Progenitor cell of endocrine pancreas (in vitro differentiated cells): ENCODE results near the gene TMEM132A. TPM values are rescaled to one million over a fixed set of nuclear protein-coding genes. Genes with fewer than 3 reads are reported as not detected.

ENCODE experiments used
- DNase-seq: peaks from one replicate; pipeline ENCODE4 v3.0.0; 2021; ENCODE audit warnings: low spot score; ENCODE audit not compliant: unreplicated experiment
- H3K27ac Mint-ChIP-seq: 2 replicates; pipeline ENCODE4 v1.8.0; 2021; ENCODE audit warnings: mild to moderate bottlenecking, moderate library complexity, mixed read lengths
- H3K27me3 Mint-ChIP-seq: 2 replicates; pipeline ENCODE4 v1.8.0; 2021; ENCODE audit warnings: mixed read lengths
- H3K36me3 Mint-ChIP-seq: 2 replicates; pipeline ENCODE4 v1.8.0; 2022; ENCODE audit warnings: mixed read lengths; ENCODE audit not compliant: insufficient read depth
- H3K4me1 Mint-ChIP-seq: 2 replicates; pipeline ENCODE4 v1.8.0; 2021; ENCODE audit warnings: low read depth, mixed read lengths
- H3K4me3 Mint-ChIP-seq: 2 replicates; pipeline ENCODE4 v1.8.0; 2021; ENCODE audit warnings: low read depth, mild to moderate bottlenecking, moderate library complexity, mixed read lengths
- H3K9me3 Mint-ChIP-seq: 2 replicates; pipeline ENCODE4 v1.8.0; 2021; ENCODE audit warnings: low read depth, mixed read lengths
- total RNA-seq: library from RNA; stranded (reverse); gene quantifications from 2 replicates; pipeline ENCODE4 v1.2.1, GENCODE V29; 2021
- TF ChIP-seq, protein P1 (sequence below): fragments of 200-600 bp; sonication (generic); IDR thresholded peaks from one replicate; pipeline ENCODE4 v1.5.0; 2021; ENCODE audit warnings: antibody characterized with exemption, mild to moderate bottlenecking; ENCODE audit not compliant: unreplicated experiment

Gene TMEM132A
- total RNA-seq, 1 donor from 2014 or later: 292 TPM

DNA sequence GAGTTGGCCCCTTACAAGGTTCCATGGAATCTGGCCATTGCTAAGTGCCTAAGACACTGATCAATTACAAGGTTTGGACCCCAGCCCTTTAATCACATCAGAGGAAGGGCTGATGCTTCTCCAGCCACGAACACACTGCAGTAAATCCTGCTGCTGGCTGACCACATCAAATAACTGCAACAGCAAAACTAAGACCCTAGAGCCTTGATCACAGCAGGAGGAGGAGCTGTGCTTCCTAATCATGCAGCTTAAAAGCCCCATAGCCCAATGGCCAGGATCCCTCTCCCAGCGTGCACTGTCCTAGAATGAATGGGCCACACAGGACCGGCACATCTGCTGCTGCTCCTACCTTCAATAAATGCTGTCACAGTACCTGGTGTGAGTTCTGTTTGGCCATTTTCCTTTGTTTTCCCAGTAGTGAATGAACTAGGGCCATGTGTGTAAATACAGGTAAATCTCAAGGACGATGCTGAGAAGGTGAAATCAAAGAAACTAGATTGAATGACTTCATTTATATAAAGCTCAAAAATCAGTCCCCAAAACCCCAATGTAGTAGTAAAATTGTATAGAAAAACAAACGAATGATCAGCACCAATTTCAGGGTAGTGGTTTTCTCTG, 44.2 kb upstream of the TMEM132A start:
- Mint-ChIP-seq H3K4me1 (peaks cover 6% of the 10 kb centered on the region), H3K4me3 (no peak overlapping the region), H3K27me3 (no peaks in the 10 kb centered on the region), H3K9me3 (no peaks in the 10 kb centered on the region), H3K27ac (no peak overlapping the region), H3K36me3 (peaks cover 7% of the 10 kb centered on the region)
- TF ChIP-seq, protein P1, sequence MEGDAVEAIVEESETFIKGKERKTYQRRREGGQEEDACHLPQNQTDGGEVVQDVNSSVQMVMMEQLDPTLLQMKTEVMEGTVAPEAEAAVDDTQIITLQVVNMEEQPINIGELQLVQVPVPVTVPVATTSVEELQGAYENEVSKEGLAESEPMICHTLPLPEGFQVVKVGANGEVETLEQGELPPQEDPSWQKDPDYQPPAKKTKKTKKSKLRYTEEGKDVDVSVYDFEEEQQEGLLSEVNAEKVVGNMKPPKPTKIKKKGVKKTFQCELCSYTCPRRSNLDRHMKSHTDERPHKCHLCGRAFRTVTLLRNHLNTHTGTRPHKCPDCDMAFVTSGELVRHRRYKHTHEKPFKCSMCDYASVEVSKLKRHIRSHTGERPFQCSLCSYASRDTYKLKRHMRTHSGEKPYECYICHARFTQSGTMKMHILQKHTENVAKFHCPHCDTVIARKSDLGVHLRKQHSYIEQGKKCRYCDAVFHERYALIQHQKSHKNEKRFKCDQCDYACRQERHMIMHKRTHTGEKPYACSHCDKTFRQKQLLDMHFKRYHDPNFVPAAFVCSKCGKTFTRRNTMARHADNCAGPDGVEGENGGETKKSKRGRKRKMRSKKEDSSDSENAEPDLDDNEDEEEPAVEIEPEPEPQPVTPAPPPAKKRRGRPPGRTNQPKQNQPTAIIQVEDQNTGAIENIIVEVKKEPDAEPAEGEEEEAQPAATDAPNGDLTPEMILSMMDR: no peak
- DNase-seq: no peak

DNA sequence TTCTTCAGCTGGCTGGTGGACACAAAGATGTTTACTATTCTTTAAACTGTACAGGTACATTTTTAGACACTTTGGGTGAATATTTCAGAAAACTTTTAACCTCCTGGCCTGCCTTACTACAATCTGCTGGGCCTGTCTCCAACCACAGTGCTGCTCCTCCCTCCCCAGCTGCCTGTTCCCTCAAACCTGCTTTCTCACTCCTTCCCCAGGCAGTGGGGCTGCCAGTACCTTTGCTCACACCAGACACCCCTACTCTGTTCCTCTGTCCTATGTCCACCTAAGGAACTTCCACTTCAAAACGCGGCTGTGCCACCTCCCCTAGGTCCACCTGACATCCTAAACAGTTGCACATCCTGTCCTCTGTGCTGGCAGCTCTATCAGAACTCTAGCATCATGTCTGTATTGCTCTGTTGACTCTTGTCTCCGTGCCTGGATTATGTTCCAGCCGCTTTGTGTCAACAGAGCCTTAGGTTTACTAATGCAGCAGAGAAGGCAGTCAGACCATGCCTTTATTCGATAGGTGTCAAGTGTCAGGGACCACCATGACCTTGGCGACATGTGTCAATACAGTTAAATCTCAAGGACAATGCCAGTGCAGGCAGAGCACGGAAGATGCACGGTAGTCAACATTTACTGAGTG, 43.5 kb upstream of the TMEM132A start:
- DNase-seq: no peak
- no peak overlapping the region for H3K4me3 Mint-ChIP-seq
- no peaks in the 10 kb centered on the region for H3K9me3 Mint-ChIP-seq
- H3K36me3 Mint-ChIP-seq: peaks cover 7% of the 10 kb centered on the region
- H3K27ac Mint-ChIP-seq: peak overlapping the region; percentile 8
- H3K27me3 Mint-ChIP-seq: no peaks in the 10 kb centered on the region
- H3K4me1 Mint-ChIP-seq: peaks cover 6% of the 10 kb centered on the region
- TF ChIP-seq, protein P1: no peak

DNA sequence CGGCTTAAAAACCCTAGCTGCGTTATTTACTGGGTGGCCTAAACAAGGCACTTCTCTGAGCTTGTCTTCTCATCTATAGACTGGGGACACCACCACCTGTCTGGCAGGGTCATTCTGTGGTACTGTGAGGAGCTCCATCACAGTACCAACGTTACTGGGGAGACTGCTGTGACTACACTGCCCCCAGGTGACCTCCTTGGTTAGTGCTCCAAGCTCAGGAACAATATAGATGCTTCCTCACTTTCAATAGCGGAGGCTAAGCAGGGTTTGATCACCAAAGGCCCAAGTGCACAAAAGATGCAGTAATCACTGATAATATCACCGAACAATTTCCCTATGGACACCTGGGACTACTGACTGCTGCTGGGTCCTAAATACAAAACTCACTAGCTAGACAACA, 36.7 kb upstream of the TMEM132A start:
- Mint-ChIP-seq H3K4me3 (no peak overlapping the region), H3K4me1 (peaks cover 7% of the 10 kb centered on the region), H3K36me3 (peaks cover 10% of the 10 kb centered on the region), H3K9me3 (no peaks in the 10 kb centered on the region), H3K27ac (no peak overlapping the region), H3K27me3 (no peaks in the 10 kb centered on the region)
- TF ChIP-seq, protein P1: peak; percentile 62
- DNase-seq: no peak

DNA sequence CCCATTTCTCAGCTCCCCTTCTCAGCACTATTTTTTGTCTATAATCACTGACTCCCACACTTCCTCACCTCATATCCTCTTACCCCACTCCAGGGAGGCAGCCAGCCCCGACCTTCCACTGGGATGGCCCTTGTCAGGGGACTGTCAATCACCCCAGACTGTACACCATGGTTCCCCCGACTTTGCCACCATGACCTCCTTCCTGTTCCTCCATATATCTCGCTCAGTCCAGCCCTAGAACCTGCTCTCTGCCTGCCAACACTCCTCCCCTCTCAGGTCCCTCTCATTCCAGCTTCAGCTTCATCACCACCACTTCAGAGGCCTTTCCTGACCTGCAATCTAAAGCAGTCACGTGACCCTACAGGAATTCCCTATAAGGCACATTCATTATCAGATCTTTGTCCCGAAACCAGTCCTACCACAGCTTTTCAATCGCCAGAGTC, 34.4 kb upstream of the TMEM132A start:
- Mint-ChIP-seq H3K36me3 (peaks cover 12% of the 10 kb centered on the region), H3K4me3 (no peak overlapping the region), H3K27me3 (no peaks in the 10 kb centered on the region), H3K4me1 (peaks cover 7% of the 10 kb centered on the region), H3K27ac (peak overlapping the region; percentile 71), H3K9me3 (no peaks in the 10 kb centered on the region)
- TF ChIP-seq, protein P1: no peak
- DNase-seq: no peak

- H3K4me1 Mint-ChIP-seq: peaks cover 7% of the 10 kb centered on the region
- H3K4me3 Mint-ChIP-seq: no peak overlapping the region
- H3K27me3 Mint-ChIP-seq: no peaks in the 10 kb centered on the region
- peaks cover 11% of the 10 kb centered on the region for H3K36me3 Mint-ChIP-seq
- DNase-seq: no peak
- no peak overlapping the region for H3K27ac Mint-ChIP-seq
- TF ChIP-seq, protein P1: no peak
- no peaks in the 10 kb centered on the region for H3K9me3 Mint-ChIP-seq
Measured at GRCh38 chr11:60890696-60891095, 33.6 kb upstream of the TMEM132A start.
